Ovary (tissue), 3 donors: ENCODE data around the gene RAB31.

Experiments
- EP300 ChIP-seq: sonication (generic); formaldehyde crosslinking; IDR thresholded peaks from one replicate; pipeline ENCODE4 v1.6.1; 2017; ENCODE audit warnings: antibody characterized with exemption
- TF ChIP-seq, protein P1 (sequence below), 3 donors: fragments of 450-650 bp in 2 of 3; fragments of 200-600 bp in 1 of 3; IDR thresholded peaks; one replicate each; pipeline versions ENCODE4 v1.5.1 to v1.8.0; 2016 to 2022; ENCODE audit warnings: antibody characterized with exemption in 3 of 3, mild to moderate bottlenecking in 1 of 3
- donor health status: DM: no; HTN: no; CAD: no.

GRCh38 chr18:9791991-9792390 lies 83.9 kb downstream of the RAB31 start:
- TF ChIP-seq, protein P1, sequence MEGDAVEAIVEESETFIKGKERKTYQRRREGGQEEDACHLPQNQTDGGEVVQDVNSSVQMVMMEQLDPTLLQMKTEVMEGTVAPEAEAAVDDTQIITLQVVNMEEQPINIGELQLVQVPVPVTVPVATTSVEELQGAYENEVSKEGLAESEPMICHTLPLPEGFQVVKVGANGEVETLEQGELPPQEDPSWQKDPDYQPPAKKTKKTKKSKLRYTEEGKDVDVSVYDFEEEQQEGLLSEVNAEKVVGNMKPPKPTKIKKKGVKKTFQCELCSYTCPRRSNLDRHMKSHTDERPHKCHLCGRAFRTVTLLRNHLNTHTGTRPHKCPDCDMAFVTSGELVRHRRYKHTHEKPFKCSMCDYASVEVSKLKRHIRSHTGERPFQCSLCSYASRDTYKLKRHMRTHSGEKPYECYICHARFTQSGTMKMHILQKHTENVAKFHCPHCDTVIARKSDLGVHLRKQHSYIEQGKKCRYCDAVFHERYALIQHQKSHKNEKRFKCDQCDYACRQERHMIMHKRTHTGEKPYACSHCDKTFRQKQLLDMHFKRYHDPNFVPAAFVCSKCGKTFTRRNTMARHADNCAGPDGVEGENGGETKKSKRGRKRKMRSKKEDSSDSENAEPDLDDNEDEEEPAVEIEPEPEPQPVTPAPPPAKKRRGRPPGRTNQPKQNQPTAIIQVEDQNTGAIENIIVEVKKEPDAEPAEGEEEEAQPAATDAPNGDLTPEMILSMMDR (IDR thresholded peaks at IDR 0.05) = no peak
- no peak for TF ChIP-seq EP300
